Right lobe of liver (tissue), 6 donors: ENCODE results near the gene CMTM7. TPM values are rescaled to one million over a fixed set of nuclear protein-coding genes. Genes with fewer than 3 reads are reported as not detected.

Experiments used
- ATAC-seq, 4 donors: fragments of 200-7000 bp; cut with Tn5 transposase; one replicate each; pipeline ENCODE4 v1.9.1; 2020; ENCODE audit warnings: mild to moderate bottlenecking in 4 of 4, moderate library complexity in 4 of 4
- DNase-seq, 3 donors: peaks; one replicate each; pipeline ENCODE4 v3.0.0-alpha.2; 2020
- H3K27ac ChIP-seq, 3 donors: fragments of 200-600 bp; one replicate each; pipeline ENCODE4 v1.8.0; 2022
- H3K27me3 ChIP-seq, 2 donors: fragments of 200-600 bp; one replicate each; pipeline ENCODE4 v1.8.0; 2022
- H3K36me3 ChIP-seq, 4 donors: fragments of 200-600 bp; sonication (generic) in 1 of 4; one replicate each; pipeline versions ENCODE4 v1.5.1 to v1.8.0; 2017 to 2022; ENCODE audit warnings: control low read depth in 1 of 4
- H3K4me1 ChIP-seq, 4 donors: fragments of 200-600 bp; sonication (generic) in 1 of 4; one replicate each; pipeline versions ENCODE4 v1.5.1 to v1.8.0; 2017 to 2022; ENCODE audit warnings: control low read depth in 1 of 4
- H3K4me3 ChIP-seq, 3 donors: fragments of 200-600 bp; one replicate each; pipeline ENCODE4 v1.8.0; 2022
- H3K9me3 ChIP-seq, 4 donors: fragments of 200-600 bp; sonication (generic) in 1 of 4; one replicate each; pipeline versions ENCODE4 v1.5.1 to v1.8.0; 2017 to 2022; ENCODE audit warnings: control low read depth in 1 of 4
- POLR2A ChIP-seq: fragments of 450-650 bp; IDR thresholded peaks from one replicate; pipeline ENCODE4 v1.6.1; 2017; ENCODE audit warnings: antibody characterized with exemption, mild to moderate bottlenecking
- WGBS: methylation state at CpG from one replicate; pipeline ENCODE4 v1.1.6; 2018; ENCODE audit warnings: low coverage, low lambda C conversion rate; ENCODE audit not compliant: insufficient coverage; ENCODE audit errors: missing lambda C conversion rate; 5-methylcytosine and 5-hydroxymethylcytosine counted together
- intact Hi-C, 2 donors: fragments of 100-400 bp; cut with DNase I; formaldehyde crosslinking; loops; one replicate each; pipeline versions ENCODE4 v1.11.2 to v1.14.1; 2022
- total RNA-seq, 6 experiments: library from RNA; depleted of rRNA in 2 of 6; stranded (reverse); fragments of >200 nt in 2 of 6; fragmentation: NEBNext Ultra II Directional in 3 of 6; extraction: Animal tissue kit (Norgen Biotek cat#: 25700) in 3 of 6; gene quantifications; one replicate each; pipeline versions ENCODE4 v1.1.0 to v1.2.4, GENCODE V29; 2016 to 2023
- TF ChIP-seq, protein P1 (sequence below), 4 donors: fragments of 200-600 bp in 3 of 4; fragments of 450-650 bp in 1 of 4; IDR thresholded peaks; one replicate each; pipeline versions ENCODE4 v1.5.1 to v1.8.0; 2016 to 2022; ENCODE audit warnings: antibody characterized with exemption in 4 of 4, mild to moderate bottlenecking in 2 of 4
- donor health status: DM: no; HTN: yes; CAD: no.
- donor health status: DM: no; HTN: no; CAD: no.
- donor health status: DM: no; HTN: no; CAD: no.
- donor health status: DM: no; HTN: yes; CAD: no.
- donor health status: DM: no; HTN: yes; CAD: no.

The CMTM7 gene
- total RNA-seq, 6 experiments from 2014 or later: 2.7 to 9.8 (median 5.0) TPM

DNA sequence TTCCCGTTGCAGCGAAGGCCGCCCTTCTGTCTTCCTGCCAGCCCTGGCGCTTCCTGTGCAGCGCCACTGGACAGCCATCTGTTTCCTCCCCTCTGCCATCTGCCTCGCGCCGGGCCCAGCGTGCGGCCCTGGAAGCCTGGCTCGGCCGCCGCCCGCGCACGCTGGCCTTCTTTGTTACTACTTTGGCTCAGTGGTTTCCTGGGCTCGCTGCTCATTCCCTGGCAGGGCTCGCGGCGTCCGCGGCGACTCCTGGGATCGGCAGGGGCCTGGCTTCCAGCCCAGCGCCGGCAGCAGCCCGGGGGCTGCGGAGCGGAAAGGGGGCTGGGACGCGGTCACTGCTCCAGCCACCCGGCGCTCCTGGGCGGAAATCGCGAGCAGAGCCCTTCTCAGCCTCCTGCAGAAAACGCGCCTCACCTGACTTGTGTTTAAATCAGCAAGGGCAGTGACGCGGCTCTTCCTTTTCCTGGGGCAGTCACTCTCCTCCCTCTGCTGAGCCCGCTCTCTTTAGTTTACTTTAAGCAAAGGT lies 10.0 kb downstream of the CMTM7 start:
- Histone ChIP-seq H3K4me3 (peak overlapping the region; percentile 41 to 65 (median 60)), H3K4me1 (peaks cover 0 to 8% (median 3%) of the 10 kb centered on the region in 4 donors), H3K27me3 (no peaks in the 10 kb centered on the region), H3K27ac (peak overlapping the region; percentile 68 to 85 (median 80)), H3K36me3 (no peaks in the 10 kb centered on the region), H3K9me3 (no peaks in the 10 kb centered on the region)
- TF ChIP-seq POLR2A: peak; percentile 53
- TF ChIP-seq, protein P1, sequence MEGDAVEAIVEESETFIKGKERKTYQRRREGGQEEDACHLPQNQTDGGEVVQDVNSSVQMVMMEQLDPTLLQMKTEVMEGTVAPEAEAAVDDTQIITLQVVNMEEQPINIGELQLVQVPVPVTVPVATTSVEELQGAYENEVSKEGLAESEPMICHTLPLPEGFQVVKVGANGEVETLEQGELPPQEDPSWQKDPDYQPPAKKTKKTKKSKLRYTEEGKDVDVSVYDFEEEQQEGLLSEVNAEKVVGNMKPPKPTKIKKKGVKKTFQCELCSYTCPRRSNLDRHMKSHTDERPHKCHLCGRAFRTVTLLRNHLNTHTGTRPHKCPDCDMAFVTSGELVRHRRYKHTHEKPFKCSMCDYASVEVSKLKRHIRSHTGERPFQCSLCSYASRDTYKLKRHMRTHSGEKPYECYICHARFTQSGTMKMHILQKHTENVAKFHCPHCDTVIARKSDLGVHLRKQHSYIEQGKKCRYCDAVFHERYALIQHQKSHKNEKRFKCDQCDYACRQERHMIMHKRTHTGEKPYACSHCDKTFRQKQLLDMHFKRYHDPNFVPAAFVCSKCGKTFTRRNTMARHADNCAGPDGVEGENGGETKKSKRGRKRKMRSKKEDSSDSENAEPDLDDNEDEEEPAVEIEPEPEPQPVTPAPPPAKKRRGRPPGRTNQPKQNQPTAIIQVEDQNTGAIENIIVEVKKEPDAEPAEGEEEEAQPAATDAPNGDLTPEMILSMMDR (IDR thresholded peaks at IDR 0.05): no peak
- WGBS: 2% methylated on average over 7 of the region's 41 CpGs
- ATAC-seq (peak; percentile 86 to 91 (median 88)), DNase-seq (peak; percentile 78 to 81 (median 80))
- intact Hi-C loops: no loop called here

DNA sequence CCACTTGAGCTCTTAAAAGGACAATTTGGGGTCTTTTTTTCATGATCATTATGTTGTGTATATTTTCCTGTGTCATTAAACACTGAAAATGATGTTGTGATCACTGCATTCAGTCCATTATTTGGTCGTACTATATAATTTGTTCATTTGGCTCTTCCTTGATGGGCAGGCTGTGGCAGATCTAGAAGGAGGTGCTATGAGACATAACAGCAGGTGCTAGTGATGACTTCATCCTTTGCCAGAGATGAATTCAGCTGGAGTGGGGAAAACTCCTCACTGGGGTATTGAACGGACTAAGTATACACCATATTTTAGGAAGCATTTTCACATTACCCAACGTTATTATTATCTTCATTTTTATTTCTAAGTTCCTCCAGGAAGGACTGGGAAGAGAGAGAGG lies 12.0 kb downstream of the CMTM7 start:
- no peak overlapping the region for H3K4me3 ChIP-seq
- peaks cover 0 to 8% (median 3%) of the 10 kb centered on the region in 4 donors for H3K4me1 ChIP-seq
- WGBS: 39% methylated on average over 3 of the region's 3 CpGs
- TF ChIP-seq, protein P1 (IDR thresholded peaks at IDR 0.05): no peak
- TF ChIP-seq POLR2A: no peak
- DNase-seq (no peak), ATAC-seq (no peak)
- no peaks in the 10 kb centered on the region for H3K9me3 ChIP-seq
- no peak overlapping the region for H3K27ac ChIP-seq
- H3K36me3 ChIP-seq: no peaks in the 10 kb centered on the region
- intact Hi-C loops: no loop called here
- no peaks in the 10 kb centered on the region for H3K27me3 ChIP-seq

DNA sequence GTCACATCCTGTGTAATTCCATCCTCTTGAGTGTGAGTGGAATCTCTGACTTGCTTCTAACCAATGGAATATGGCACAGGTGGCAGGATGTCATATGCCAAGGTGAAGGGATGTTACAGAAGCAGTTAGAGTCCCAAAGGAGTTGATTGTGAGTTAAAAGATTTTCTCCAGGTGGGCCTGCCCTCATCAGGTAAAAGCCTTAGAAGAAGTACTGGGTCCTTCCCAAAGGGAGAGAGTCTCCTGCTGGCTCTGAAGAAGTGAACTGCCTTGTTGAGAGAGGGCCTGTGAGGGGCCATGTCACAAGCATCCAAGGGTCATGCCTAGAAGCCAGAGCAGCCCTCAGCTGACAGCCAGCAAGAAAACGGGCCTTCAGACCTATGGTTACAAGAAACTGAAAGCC lies 13.1 kb downstream of the CMTM7 start:
- H3K9me3 ChIP-seq: no peaks in the 10 kb centered on the region

DNA sequence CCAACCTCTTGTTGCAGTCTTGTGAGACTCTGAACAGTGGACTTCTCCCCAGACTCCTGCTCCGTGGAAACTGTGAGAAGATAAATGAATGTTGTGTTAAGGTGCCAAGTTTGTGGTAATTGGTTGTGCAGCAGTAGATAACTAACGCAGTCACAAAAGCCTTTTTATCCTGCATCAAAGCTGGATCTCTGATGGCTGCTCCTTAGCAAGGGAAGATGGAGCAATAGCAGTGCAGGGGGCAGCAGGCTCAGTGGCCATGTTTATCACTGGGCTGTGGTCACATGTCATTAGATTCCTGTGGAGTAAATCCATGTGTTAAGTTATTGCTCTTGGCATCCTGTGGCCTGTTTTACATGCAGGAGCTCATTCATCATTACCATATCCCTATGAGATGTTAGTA lies 13.5 kb downstream of the CMTM7 start:
- H3K4me1 ChIP-seq: peaks cover 0 to 8% (median 3%) of the 10 kb centered on the region in 4 donors
- no peak overlapping the region for H3K4me3 ChIP-seq
- no peak for TF ChIP-seq POLR2A
- TF ChIP-seq, protein P1 (IDR thresholded peaks at IDR 0.05): no peak
- no peaks in the 10 kb centered on the region for H3K9me3 ChIP-seq
- H3K36me3 ChIP-seq: no peaks in the 10 kb centered on the region
- no peak for ATAC-seq
- no peak for DNase-seq
- no peaks in the 10 kb centered on the region for H3K27me3 ChIP-seq
- intact Hi-C loops: no loop called here
- 56% methylated on average over 1 of the region's 2 CpGs for WGBS
- H3K27ac ChIP-seq: no peak overlapping the region

More for the DNA sequence above, 13.1 kb downstream of the CMTM7 start:
- no peak overlapping the region for H3K27ac ChIP-seq
- peaks cover 0 to 8% (median 3%) of the 10 kb centered on the region in 4 donors for H3K4me1 ChIP-seq
- WGBS: 80% methylated on average over 1 of the region's 1 CpG
- DNase-seq (no peak), ATAC-seq (no peak)
- no peaks in the 10 kb centered on the region for H3K27me3 ChIP-seq
- H3K4me3 ChIP-seq: no peak overlapping the region
- TF ChIP-seq, protein P1 (IDR thresholded peaks at IDR 0.05): no peak
- TF ChIP-seq POLR2A: no peak
- intact Hi-C loops: no loop called here
- no peaks in the 10 kb centered on the region for H3K36me3 ChIP-seq
